OCI-M2 (cell line): Measurements from ENCODE around the gene MREG.

Experiments used
- DNase-seq: peaks from one replicate; lab custom pipeline; 2025; ENCODE audit not compliant: unreplicated experiment; lab: John Stamatoyannopoulos, UW

Gene MREG

GRCh38 chr2:215898363-215898762, 115.0 kb downstream of the MREG start:
- DNase-seq: no peak

GRCh38 chr2:215896921-215897320, 116.4 kb downstream of the MREG start:
- no peak for DNase-seq

- DNase-seq: no peak
Measured at GRCh38 chr2:215895330-215895729, 118.0 kb downstream of the MREG start.
